Spleen (tissue), 11 donors: Measurements from ENCODE around the gene ACADS. TPM values are rescaled to one million over a fixed set of nuclear protein-coding genes. Genes with fewer than 3 reads are reported as not detected.
"Not testable (repeated sequence)": the region's sequence is repeated elsewhere in the genome, so short reads cannot be mapped to it uniquely, and the experiment has no call there.

Source experiments
- DNase-seq: peaks from one replicate; pipeline ENCODE4 v3.0.0-alpha.2; 2020
- H3K27ac ChIP-seq, 8 donors: fragments of 200-600 bp; sonication (generic) in 7 of 8; 1 replicate in 4 of 8; 2 replicates in 4 of 8; pipeline versions ENCODE4 v1.5.0 to v1.8.0; 2016 to 2021; ENCODE audit warnings: inconsistent platforms in 4 of 8, mild to moderate bottlenecking in 4 of 8, moderate library complexity in 1 of 8
- H3K27me3 ChIP-seq, 7 donors: fragments of 200-600 bp; sonication (generic) in 6 of 7; replicated peaks in 1 of 7; 1 replicate in 4 of 7; 2 replicates in 3 of 7; pipeline versions ENCODE4 v1.5.0 to v1.8.0; 2016 to 2021; ENCODE audit warnings: inconsistent platforms in 3 of 7, mild to moderate bottlenecking in 1 of 7
- H3K36me3 ChIP-seq, 6 donors: fragments of 200-600 bp; sonication (generic) in 5 of 6; 1 replicate in 4 of 6; 2 replicates in 2 of 6; pipeline versions ENCODE4 v1.5.0 to v1.8.0; 2016 to 2021; ENCODE audit warnings: inconsistent platforms in 2 of 6
- H3K4me1 ChIP-seq, 6 donors: fragments of 200-600 bp; sonication (generic) in 5 of 6; 1 replicate in 3 of 6; 2 replicates in 3 of 6; pipeline versions ENCODE4 v1.5.0 to v1.8.0; 2016 to 2021; ENCODE audit warnings: inconsistent platforms in 3 of 6
- H3K4me3 ChIP-seq, 8 donors: fragments of 200-600 bp; sonication (generic) in 7 of 8; 1 replicate in 4 of 8; 2 replicates in 4 of 8; pipeline versions ENCODE4 v1.5.0 to v1.8.0; 2016 to 2021; ENCODE audit warnings: inconsistent platforms in 4 of 8, mild to moderate bottlenecking in 4 of 8, moderate library complexity in 2 of 8
- H3K9me3 ChIP-seq, 8 donors: fragments of 200-600 bp; sonication (generic) in 7 of 8; 1 replicate in 4 of 8; 2 replicates in 4 of 8; pipeline versions ENCODE4 v1.5.0 to v1.8.0; 2016 to 2021; ENCODE audit warnings: inconsistent platforms in 4 of 8
- POLR2A ChIP-seq, 3 donors: fragments of 450-650 bp; IDR thresholded peaks; one replicate each; pipeline ENCODE4 v1.5.1; 2017; ENCODE audit warnings: antibody characterized with exemption in 3 of 3, mild to moderate bottlenecking in 1 of 3
- POLR2AphosphoS5 ChIP-seq, 3 donors: sonication (generic); formaldehyde crosslinking; IDR thresholded peaks; one replicate each; pipeline ENCODE4 v1.5.1; 2017; ENCODE audit warnings: antibody characterized with exemption in 3 of 3
- WGBS, 5 donors: extraction: QIAGEN DNeasy Blood & Tissue Kit in 3 of 5; methylation state at CpG; one replicate each; pipeline versions ENCODE4 v1.1.5 to v1.1.7; 2013 to 2018; 5-methylcytosine and 5-hydroxymethylcytosine counted together
- intact Hi-C: fragments of 100-400 bp; cut with DNase I; formaldehyde crosslinking; loops from one replicate; pipeline ENCODE4 v1.15.0; 2023; ENCODE audit warnings: low total_unique reads
- polyA plus RNA-seq, 3 donors: library from polyadenylated mRNA; stranded (reverse); fragments of 200-250 nt; gene quantifications; one replicate each; pipeline ENCODE4 v1.2.1, GENCODE V29; 2013
- total RNA-seq, 7 donors: library from RNA; depleted of rRNA in 3 of 7; stranded (reverse); fragments of >200 nt in 3 of 7; fragmentation: NEBNext Ultra II Directional in 4 of 7; extraction: Animal tissue kit (Norgen Biotek cat#: 25700) in 4 of 7; gene quantifications; one replicate each; pipeline versions ENCODE4 v1.1.0 to v1.2.1, GENCODE V29; 2016 to 2021
- TF ChIP-seq, protein P1 (sequence below), 11 experiments: fragments of 200-600 bp in 7 of 11; fragments of 450-650 bp in 4 of 11; sonication (generic) in 4 of 11; IDR thresholded peaks in 8 of 11; conservative IDR thresholded peaks in 3 of 11; 1 replicate in 7 of 11; 2 replicates in 4 of 11; pipeline versions ENCODE4 v1.4.0 to v1.8.0; 2016 to 2021; ENCODE audit warnings: antibody characterized with exemption in 11 of 11, inconsistent platforms in 4 of 11, mild to moderate bottlenecking in 1 of 11
- donor health status: healthy with polysubstance abuse.
- donor health status: DM: no; HTN: no; CAD: no; lungs with moderate emphysema.
- donor health status: DM: no; HTN: no; CAD: no.
- donor health status: Bipolar disorder and iron deficiency.
- donor health status: healthy.
- donor health status: DM: no; HTN: no; CAD: no.
- donor health status: DM: yes; HTN: yes; CAD: no.

Gene ACADS
- total and polyA plus RNA-seq, 10 donors, result 21.2 to 66.4 (median 37.6) TPM

DNA sequence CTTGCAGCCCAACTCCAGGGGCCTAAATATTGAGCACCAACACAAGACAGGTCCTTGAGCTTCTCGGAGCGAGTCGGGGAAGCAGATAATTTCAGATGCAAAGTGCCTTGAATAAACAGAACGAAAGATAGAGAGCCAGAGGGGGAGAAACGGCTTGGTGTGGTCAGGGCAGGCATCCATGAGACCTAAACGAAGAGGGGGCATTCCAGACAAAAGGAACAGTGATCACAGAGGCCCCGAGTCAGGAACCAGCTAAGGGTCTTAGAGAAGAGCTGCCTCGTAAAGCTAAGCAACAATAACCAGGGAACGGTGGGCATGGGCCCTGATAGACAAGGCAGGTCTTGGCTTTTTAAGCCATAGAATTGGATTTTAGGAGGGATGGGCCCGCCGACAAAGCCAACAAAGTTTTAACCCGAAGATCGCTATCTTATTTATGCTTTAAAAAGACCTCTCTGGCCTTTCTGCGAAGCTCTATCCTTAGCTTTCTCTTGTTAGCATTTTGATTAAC is 421 bp upstream of the ACADS start:
- Histone ChIP-seq H3K4me1 (peaks cover 6 to 60% (median 29%) of the 10 kb centered on the region in 6 donors), H3K4me3 (peak overlapping the region; percentile 59 to 91 (median 71)), H3K27me3 (no peaks in the 10 kb centered on the region), H3K27ac (peak overlapping the region; percentile 57 to 90 (median 84)), H3K36me3 (peaks cover 7 to 77% (median 34%) of the 10 kb centered on the region in 6 donors), H3K9me3 (no peaks in the 10 kb centered on the region)
- WGBS, 5 donors, result 27 to 38% (median 33%) methylated on average over 14 of the region's 14 CpGs
- DNase-seq, result no peak
- TF ChIP-seq POLR2A (IDR thresholded peaks at IDR 0.05) (no peak), POLR2AphosphoS5 (IDR thresholded peaks at IDR 0.05) (no peak)
- TF ChIP-seq, protein P1, sequence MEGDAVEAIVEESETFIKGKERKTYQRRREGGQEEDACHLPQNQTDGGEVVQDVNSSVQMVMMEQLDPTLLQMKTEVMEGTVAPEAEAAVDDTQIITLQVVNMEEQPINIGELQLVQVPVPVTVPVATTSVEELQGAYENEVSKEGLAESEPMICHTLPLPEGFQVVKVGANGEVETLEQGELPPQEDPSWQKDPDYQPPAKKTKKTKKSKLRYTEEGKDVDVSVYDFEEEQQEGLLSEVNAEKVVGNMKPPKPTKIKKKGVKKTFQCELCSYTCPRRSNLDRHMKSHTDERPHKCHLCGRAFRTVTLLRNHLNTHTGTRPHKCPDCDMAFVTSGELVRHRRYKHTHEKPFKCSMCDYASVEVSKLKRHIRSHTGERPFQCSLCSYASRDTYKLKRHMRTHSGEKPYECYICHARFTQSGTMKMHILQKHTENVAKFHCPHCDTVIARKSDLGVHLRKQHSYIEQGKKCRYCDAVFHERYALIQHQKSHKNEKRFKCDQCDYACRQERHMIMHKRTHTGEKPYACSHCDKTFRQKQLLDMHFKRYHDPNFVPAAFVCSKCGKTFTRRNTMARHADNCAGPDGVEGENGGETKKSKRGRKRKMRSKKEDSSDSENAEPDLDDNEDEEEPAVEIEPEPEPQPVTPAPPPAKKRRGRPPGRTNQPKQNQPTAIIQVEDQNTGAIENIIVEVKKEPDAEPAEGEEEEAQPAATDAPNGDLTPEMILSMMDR (IDR thresholded peaks at IDR 0.05 in 8 of 11, conservative IDR thresholded peaks at IDR 0.05 in 3 of 11), result no peak
- intact Hi-C loops, result loop anchor here (10.0 kb wide), 1 partner anchor 240 kb away; no protein-coding TSS in a partner anchor

DNA sequence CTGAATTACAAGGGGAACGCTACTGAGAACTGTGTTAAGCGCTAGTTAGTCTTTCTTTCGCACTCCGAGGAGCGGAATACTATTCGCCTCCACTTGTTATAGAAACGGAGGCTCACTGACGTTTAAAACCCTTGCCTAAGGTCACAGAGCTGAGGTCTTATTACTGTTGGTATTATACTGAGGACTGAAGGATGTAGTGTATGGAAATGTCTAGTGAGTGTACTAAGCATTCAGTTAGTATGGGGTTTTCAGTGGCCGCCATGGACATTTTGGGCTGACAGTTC is 826 bp downstream of the ACADS start:
- Histone ChIP-seq H3K4me3 (peak overlapping the region; percentile 59 to 91 (median 71)), H3K27me3 (no peaks in the 10 kb centered on the region), H3K36me3 (peaks cover under 1 to 77% (median 29%) of the 10 kb centered on the region in 6 donors), H3K4me1 (peaks cover 6 to 47% (median 28%) of the 10 kb centered on the region in 6 donors), H3K27ac (peak overlapping the region in 6 of 8 donors; percentile 82 to 90 (median 86)), H3K9me3 (no peaks in the 10 kb centered on the region)
- WGBS, 5 donors, result 75 to 93% (median 85%) methylated on average over 9 of the region's 9 CpGs
- no peak for DNase-seq
- TF ChIP-seq, protein P1 (IDR thresholded peaks at IDR 0.05 in 8 of 11, conservative IDR thresholded peaks at IDR 0.05 in 3 of 11), result no peak
- no peak for TF ChIP-seq POLR2A (IDR thresholded peaks at IDR 0.05)
- intact Hi-C loops, result loop anchor here (10.0 kb wide), 1 partner anchor 238 kb away; no protein-coding TSS in a partner anchor

DNA sequence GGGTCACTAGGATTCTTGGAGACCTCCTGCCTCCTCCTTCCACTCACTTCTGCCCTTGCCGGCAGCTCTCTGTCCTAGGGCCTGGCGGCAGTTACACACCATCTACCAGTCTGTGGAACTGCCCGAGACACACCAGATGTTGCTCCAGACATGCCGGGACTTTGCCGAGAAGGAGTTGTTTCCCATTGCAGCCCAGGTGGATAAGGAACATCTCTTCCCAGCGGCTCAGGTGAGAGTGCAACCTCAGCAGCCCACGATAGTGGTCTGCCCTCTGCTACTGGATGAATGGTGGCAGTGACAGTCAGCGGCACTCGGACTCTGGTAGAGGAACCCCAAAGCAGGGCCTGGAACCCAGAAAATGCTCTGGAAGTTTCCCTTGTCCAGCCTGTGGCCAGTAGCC is 1.3 kb downstream of the ACADS start:
- TF ChIP-seq, protein P1 (IDR thresholded peaks at IDR 0.05 in 8 of 11, conservative IDR thresholded peaks at IDR 0.05 in 3 of 11), result no peak
- TF ChIP-seq POLR2A (IDR thresholded peaks at IDR 0.05), result no peak
- TF ChIP-seq POLR2AphosphoS5 (IDR thresholded peaks at IDR 0.05), result no peak
- Histone ChIP-seq H3K4me1 (peaks cover 6 to 42% (median 24%) of the 10 kb centered on the region in 6 donors), H3K9me3 (no peaks in the 10 kb centered on the region), H3K27me3 (no peaks in the 10 kb centered on the region), H3K4me3 (peak overlapping the region in 3 of 8 donors; percentile 70 to 89 (median 72)), H3K27ac (peak overlapping the region in 1 of 8 donors; percentile 90), H3K36me3 (peaks cover 0 to 73% (median 27%) of the 10 kb centered on the region in 6 donors)
- intact Hi-C loops, result loop anchor here (10.0 kb wide), 1 partner anchor 238 kb away; no protein-coding TSS in a partner anchor
- DNase-seq, result peak; percentile 62
- WGBS, 5 donors, result 84 to 94% (median 90%) methylated on average over 5 to 9 of the region's 9 CpGs

DNA sequence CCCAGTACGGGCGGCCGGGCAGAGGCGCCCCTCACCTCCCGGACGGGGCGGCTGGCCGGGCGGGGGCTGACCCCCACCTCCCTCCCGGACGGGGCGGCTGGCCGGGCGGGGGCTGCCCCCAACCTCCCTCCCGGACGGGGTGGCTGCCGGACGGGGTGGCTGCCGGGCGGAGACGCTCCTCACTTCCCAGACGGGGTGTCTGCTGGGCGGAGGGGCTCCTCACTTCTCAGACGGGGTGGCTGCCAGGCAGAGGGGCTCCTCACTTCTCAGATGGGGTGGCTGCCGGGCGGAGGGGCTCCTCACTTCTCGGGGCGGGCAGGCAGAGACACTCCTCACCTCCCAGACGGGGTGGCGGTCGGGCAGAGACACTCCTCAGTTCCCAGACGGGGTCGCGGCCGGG is 6.6 kb downstream of the ACADS start:
- H3K4me1 ChIP-seq, H3K27ac ChIP-seq, H3K4me3 ChIP-seq, H3K9me3 ChIP-seq, H3K27me3 ChIP-seq, intact Hi-C loops: not testable (repeated sequence)
- DNase-seq, result peak; percentile 35
- WGBS, 5 donors, result 96 to 98% (median 97%) methylated on average over 18 to 35 of the region's 35 CpGs
- H3K36me3 ChIP-seq, result peaks cover 0 to 75% (median 21%) of the 10 kb centered on the region in 6 donors
